ENCODE results near the gene PTPN23. TPM values are rescaled to one million over a fixed set of nuclear protein-coding genes. Genes with fewer than 3 reads are reported as not detected.

Gene PTPN23
- total and polyA plus RNA-seq, 12 donors: 9.2 to 23.4 (median 19.6) TPM

DNA sequence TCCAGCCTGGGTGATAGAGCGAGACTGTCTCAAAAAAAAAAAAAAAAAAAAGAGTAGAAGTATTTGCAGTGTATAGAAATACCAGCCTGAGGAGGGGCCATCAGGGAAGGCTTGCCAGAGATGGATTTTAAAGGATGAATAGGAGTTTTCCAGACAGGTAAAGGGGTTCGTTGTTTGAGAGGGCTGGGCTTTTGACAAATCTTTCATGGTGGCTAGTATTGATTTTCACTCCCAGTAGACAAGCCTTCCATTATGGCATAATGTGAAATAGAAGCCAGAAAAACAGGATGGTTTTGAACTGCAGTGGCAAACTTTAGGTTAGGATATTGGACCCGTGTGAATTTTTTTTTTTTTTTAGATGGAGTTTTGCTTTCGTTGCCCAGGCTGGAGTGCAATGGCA lies 3.6 kb downstream of the PTPN23 start:
- ATAC-seq: no peak
- 89 to 91% methylated on average over 4 of the region's 4 CpGs for WGBS, 2 donors
- peaks cover 8 to 44% (median 30%) of the 10 kb centered on the region in 9 donors for H3K4me1 ChIP-seq
- no peak overlapping the region for H3K27ac ChIP-seq
- no peak overlapping the region for H3K4me3 ChIP-seq
- DNase-seq: no peak
- intact Hi-C loops (cut with DNase I): no loop called here
- no peaks in the 10 kb centered on the region for H3K27me3 ChIP-seq
- TF ChIP-seq, protein P1, sequence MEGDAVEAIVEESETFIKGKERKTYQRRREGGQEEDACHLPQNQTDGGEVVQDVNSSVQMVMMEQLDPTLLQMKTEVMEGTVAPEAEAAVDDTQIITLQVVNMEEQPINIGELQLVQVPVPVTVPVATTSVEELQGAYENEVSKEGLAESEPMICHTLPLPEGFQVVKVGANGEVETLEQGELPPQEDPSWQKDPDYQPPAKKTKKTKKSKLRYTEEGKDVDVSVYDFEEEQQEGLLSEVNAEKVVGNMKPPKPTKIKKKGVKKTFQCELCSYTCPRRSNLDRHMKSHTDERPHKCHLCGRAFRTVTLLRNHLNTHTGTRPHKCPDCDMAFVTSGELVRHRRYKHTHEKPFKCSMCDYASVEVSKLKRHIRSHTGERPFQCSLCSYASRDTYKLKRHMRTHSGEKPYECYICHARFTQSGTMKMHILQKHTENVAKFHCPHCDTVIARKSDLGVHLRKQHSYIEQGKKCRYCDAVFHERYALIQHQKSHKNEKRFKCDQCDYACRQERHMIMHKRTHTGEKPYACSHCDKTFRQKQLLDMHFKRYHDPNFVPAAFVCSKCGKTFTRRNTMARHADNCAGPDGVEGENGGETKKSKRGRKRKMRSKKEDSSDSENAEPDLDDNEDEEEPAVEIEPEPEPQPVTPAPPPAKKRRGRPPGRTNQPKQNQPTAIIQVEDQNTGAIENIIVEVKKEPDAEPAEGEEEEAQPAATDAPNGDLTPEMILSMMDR (IDR thresholded peaks at IDR 0.05): no peak
- H3K9me3 ChIP-seq: no peaks in the 10 kb centered on the region
- H3K36me3 ChIP-seq: peaks cover 0 to 37% (median 0%) of the 10 kb centered on the region in 9 donors

DNA sequence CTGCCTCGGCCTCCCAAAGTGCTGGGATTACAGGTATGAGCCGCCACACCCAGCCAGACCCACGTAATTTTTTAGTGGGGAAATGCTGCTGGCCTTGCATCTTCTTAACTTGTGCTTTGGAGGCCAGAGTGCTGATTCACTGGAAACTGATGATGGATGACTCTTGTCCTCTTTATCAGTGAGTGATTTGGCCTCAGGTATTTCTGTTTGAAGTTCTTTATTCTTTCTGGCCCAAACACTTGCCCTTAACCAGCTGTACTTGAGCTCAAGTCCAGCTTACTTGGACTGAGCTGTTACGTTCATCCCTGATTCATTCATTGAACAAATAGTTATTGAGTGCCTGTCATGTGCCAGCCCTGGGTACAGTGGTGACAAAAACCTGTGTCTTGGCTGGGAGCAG lies 4.2 kb downstream of the PTPN23 start:
- H3K36me3 ChIP-seq: peaks cover 0 to 37% (median 0%) of the 10 kb centered on the region in 9 donors
- ATAC-seq: no peak
- peaks cover 4 to 38% (median 24%) of the 10 kb centered on the region in 9 donors for H3K4me1 ChIP-seq
- H3K4me3 ChIP-seq: no peak overlapping the region
- no peak overlapping the region for H3K27ac ChIP-seq
- H3K9me3 ChIP-seq: no peaks in the 10 kb centered on the region
- TF ChIP-seq, protein P1 (IDR thresholded peaks at IDR 0.05): no peak
- intact Hi-C loops (cut with DNase I): no loop called here
- no peak for DNase-seq
- 87 to 89% methylated on average over 4 of the region's 4 CpGs for WGBS, 2 donors
- no peaks in the 10 kb centered on the region for H3K27me3 ChIP-seq

- Histone ChIP-seq H3K27ac (no peak overlapping the region), H3K4me1 (peaks cover 4 to 37% (median 24%) of the 10 kb centered on the region in 9 donors), H3K4me3 (no peak overlapping the region), H3K36me3 (peaks cover 0 to 41% (median 0%) of the 10 kb centered on the region in 9 donors), H3K27me3 (no peaks in the 10 kb centered on the region), H3K9me3 (no peaks in the 10 kb centered on the region)
- TF ChIP-seq, protein P1 (IDR thresholded peaks at IDR 0.05): no peak
- ATAC-seq (no peak), DNase-seq (no peak)
- 78 to 79% methylated on average over 2 of the region's 2 CpGs for WGBS, 2 donors
- intact Hi-C loops (cut with DNase I): no loop called here
Observed at GRCh38 chr3:47385796-47386195, 5.0 kb downstream of the PTPN23 start.

DNA sequence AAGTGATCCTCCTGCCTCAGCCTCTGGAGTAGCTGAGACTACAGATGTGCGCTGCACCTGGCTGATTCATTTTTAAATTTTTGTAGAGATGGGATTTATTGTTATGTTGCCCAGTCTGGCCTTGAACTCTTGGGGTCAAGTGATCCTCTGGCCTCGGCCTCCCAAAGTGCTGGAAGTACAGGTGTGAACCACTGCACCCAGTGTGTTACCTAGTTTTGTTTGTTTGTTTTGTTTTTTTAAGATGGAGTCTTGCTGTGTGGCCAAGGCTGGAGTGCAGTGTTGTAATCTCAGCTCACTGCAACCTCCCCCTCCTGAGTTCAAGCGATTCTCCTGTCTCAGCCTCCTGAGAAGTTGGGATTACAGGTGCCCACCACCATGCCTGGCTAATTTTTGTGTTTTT lies 12.1 kb downstream of the PTPN23 start:
- peaks cover 0 to 47% (median 5%) of the 10 kb centered on the region in 9 donors for H3K36me3 ChIP-seq
- DNase-seq (no peak), ATAC-seq (no peak)
- TF ChIP-seq, protein P1 (IDR thresholded peaks at IDR 0.05): no peak
- no peaks in the 10 kb centered on the region for H3K27me3 ChIP-seq
- H3K4me3 ChIP-seq: no peak overlapping the region
- 98 to 100% methylated on average over 3 of the region's 3 CpGs for WGBS, 2 donors
- H3K27ac ChIP-seq: no peak overlapping the region
- H3K9me3 ChIP-seq: no peaks in the 10 kb centered on the region
- intact Hi-C loops (cut with DNase I): no loop called here
- H3K4me1 ChIP-seq: peaks cover 11 to 26% (median 20%) of the 10 kb centered on the region in 9 donors
